ENCODE data around the gene TWIST1.

The TWIST1 gene

GRCh38 chr7:19095353-19095860 is 22.0 kb downstream of the TWIST1 start:
- no peak overlapping the region for H3K4me3 ChIP-seq (ENCODE audit: control insufficient read depth, low read depth, low read length)
- DNase-seq (ENCODE audit: low read depth), result no peak
- TF ChIP-seq CTCF (conservative IDR thresholded peaks at IDR 0.05; ENCODE audit: control insufficient read depth, insufficient read depth, low read depth, low read length), result no peak

- DNase-seq (ENCODE audit: low read depth), result no peak
- H3K4me3 ChIP-seq (ENCODE audit: control insufficient read depth, low read depth, low read length), result no peak overlapping the region
- TF ChIP-seq CTCF (conservative IDR thresholded peaks at IDR 0.05; ENCODE audit: control insufficient read depth, insufficient read depth, low read depth, low read length), result no peak
Measured at GRCh38 chr7:19094598-19095352, 22.7 kb downstream of the TWIST1 start.

DNA sequence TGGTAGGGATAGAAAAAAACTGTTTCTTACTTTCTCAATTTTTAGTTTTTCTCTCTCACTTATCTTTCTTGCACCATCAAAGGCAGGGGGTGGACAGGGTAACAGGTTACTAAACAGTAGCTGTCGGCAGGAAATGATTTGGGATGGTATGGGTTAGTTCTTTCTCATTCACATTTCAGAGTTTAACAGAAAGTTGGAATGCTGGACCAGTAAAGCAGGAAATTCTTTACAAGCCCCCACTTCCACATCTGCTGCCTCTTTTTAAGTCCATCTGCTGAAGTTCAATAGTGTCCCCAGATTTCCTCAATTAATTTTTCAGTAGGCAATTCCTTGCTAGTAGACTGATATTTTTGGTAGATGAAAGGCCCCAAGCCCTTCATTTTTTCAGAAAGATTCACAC is 23.3 kb downstream of the TWIST1 start:
- H3K4me3 ChIP-seq (ENCODE audit: control insufficient read depth, low read depth, low read length), result no peak overlapping the region
- TF ChIP-seq CTCF (conservative IDR thresholded peaks at IDR 0.05; ENCODE audit: control insufficient read depth, insufficient read depth, low read depth, low read length), result no peak
- no peak for DNase-seq (ENCODE audit: low read depth)

DNA sequence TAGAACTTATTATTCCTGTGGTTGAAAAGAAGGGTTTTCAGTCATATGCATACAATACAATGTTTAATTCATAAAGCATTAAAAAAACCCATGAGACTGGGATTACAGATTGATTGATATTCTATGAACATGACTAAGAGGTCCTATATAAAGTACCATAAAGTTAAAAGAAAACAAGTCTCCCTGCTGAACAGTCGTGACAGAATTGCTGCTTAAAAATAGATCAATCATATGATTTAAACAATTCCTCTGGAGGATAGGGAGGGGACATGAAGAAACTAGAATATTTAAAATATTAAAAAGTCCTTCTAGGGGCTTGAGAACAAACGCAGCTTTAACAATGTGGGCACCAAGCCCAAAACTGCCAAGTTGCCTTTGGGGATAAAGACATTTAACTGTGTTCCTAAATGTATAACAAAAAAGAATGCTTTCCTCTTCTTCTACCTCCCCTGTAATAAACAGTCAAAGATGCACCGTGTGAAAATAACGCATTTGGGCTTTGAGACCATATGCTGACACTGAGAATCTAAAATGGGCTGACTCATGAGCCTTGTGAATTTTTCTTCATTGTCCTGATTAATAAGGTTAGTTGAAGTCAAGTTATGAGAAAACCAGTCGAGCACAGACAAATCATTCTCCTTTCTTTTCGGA is 25.8 kb downstream of the TWIST1 start:
- DNase-seq (ENCODE audit: low read depth), result no peak
- no peak for TF ChIP-seq CTCF (conservative IDR thresholded peaks at IDR 0.05; ENCODE audit: control insufficient read depth, insufficient read depth, low read depth, low read length)
- no peak overlapping the region for H3K4me3 ChIP-seq (ENCODE audit: control insufficient read depth, low read depth, low read length)

DNA sequence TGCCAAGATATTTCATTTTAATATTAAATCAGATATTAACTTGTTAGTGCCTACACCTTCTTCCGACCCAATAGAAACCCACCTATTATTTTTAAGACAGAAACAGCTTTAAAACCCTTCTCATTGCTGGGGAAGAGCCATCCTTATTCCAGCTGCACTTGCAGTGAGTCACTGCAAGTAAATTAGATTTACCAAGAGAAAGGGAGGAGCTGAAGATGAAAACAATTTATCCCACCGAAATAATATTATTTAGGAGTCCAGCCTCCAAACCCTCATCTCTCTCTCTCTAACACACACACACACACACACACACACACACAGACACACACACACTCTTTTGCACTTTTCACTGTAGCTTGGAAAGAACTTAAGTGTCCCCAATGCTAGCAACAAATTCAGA is 26.9 kb downstream of the TWIST1 start:
- TF ChIP-seq CTCF (conservative IDR thresholded peaks at IDR 0.05; ENCODE audit: control insufficient read depth, insufficient read depth, low read depth, low read length), result no peak
- no peak overlapping the region for H3K4me3 ChIP-seq (ENCODE audit: control insufficient read depth, low read depth, low read length)
- DNase-seq (ENCODE audit: low read depth), result peak; percentile 31

GRCh38 chr7:19089797-19090196 is 27.6 kb downstream of the TWIST1 start:
- TF ChIP-seq CTCF (conservative IDR thresholded peaks at IDR 0.05; ENCODE audit: control insufficient read depth, insufficient read depth, low read depth, low read length), result no peak
- H3K4me3 ChIP-seq (ENCODE audit: control insufficient read depth, low read depth, low read length), result no peak overlapping the region
- no peak for DNase-seq (ENCODE audit: low read depth)
